Esophagus squamous epithelium (tissue), 5 donors: Measurements from ENCODE around the gene RAVER2. TPM values are rescaled to one million over a fixed set of nuclear protein-coding genes. Genes with fewer than 3 reads are reported as not detected.

Experiments used
- DNase-seq: peaks from one replicate; lab custom pipeline; 2025; lab: John Stamatoyannopoulos, UW
- H3K27ac ChIP-seq, 4 donors: fragments of 200-600 bp; sonication (generic); one replicate each; pipeline ENCODE4 v1.5.1; 2016 to 2019; ENCODE audit warnings: mild to moderate bottlenecking in 1 of 4
- H3K27me3 ChIP-seq, 4 donors: fragments of 200-600 bp; sonication (generic); 1 replicate in 3 of 4; 2 replicates in 1 of 4; pipeline versions ENCODE4 v1.5.1 to v1.6.0; 2017 to 2021; ENCODE audit warnings: antibody characterized with exemption in 1 of 4
- H3K36me3 ChIP-seq, 3 donors: fragments of 200-600 bp; sonication (generic); one replicate each; pipeline ENCODE4 v1.5.1; 2016 to 2019
- H3K4me1 ChIP-seq, 3 donors: fragments of 200-600 bp; sonication (generic); one replicate each; pipeline ENCODE4 v1.5.1; 2017 to 2019
- H3K4me3 ChIP-seq, 4 donors: fragments of 200-600 bp; sonication (generic); 1 replicate in 3 of 4; 2 replicates in 1 of 4; pipeline ENCODE4 v1.5.1; 2016 to 2019; ENCODE audit warnings: mild to moderate bottlenecking in 2 of 4, moderate library complexity in 1 of 4
- H3K9me3 ChIP-seq, 3 donors: fragments of 200-600 bp; sonication (generic); one replicate each; pipeline ENCODE4 v1.5.1; 2016 to 2019
- CTCF ChIP-seq, 6 experiments: fragments of 450-650 bp in 4 of 6; fragments of 200-600 bp in 2 of 6; sonication (generic) in 2 of 6; IDR thresholded peaks; one replicate each; pipeline ENCODE4 v1.5.1; 2016 to 2019; ENCODE audit warnings: antibody characterized with exemption in 6 of 6, mild to moderate bottlenecking in 4 of 6, moderate library complexity in 4 of 6
- POLR2A ChIP-seq, 4 donors: fragments of 450-650 bp; IDR thresholded peaks; one replicate each; pipeline ENCODE4 v1.6.1; 2017; ENCODE audit warnings: antibody characterized with exemption in 4 of 4, mild to moderate bottlenecking in 4 of 4, moderate library complexity in 3 of 4
- WGBS, 2 donors: methylation state at CpG; one replicate each; pipeline ENCODE4 v1.1.5; 2018; 5-methylcytosine and 5-hydroxymethylcytosine counted together
- intact Hi-C: fragments of 100-400 bp; cut with DNase I; formaldehyde crosslinking; loops from one replicate; pipeline ENCODE4 v1.15.0; 2022
- total RNA-seq, 4 donors: library from RNA; depleted of rRNA; stranded (reverse); fragments of >200 nt; gene quantifications; one replicate each; pipeline ENCODE4 v1.1.0, GENCODE V29; 2016
- donor health status: DM: yes; HTN: yes; CAD: no.

Gene RAVER2
- total RNA-seq, 4 donors from 2014 or later, result 7.1 to 17.0 (median 11.8) TPM

DNA sequence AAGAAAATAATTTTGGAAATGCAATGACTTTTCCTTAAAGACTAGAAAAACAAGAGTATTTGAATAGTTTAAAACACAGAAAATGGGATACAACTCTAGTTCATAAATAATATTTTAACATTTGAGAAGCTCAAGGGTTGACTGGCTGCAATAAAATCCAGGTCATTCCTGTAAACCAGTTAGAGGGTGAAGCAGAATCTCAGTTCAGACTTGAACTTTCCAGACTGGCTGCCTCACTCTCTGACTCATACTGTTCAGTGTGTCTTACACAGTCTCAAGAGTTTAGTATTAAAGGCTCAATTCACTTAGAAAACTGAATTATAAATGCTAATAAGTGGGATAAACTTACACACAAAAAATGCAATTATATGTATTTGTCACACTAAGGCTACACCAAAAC lies 89.9 kb downstream of the RAVER2 start:
- intact Hi-C loops, result no loop called here
- no peak overlapping the region for H3K27ac ChIP-seq
- no peaks in the 10 kb centered on the region for H3K9me3 ChIP-seq
- H3K36me3 ChIP-seq, result peaks cover 0 to 100% (median 33%) of the 10 kb centered on the region in 3 donors
- no peaks in the 10 kb centered on the region for H3K27me3 ChIP-seq
- no peak for TF ChIP-seq POLR2A (IDR thresholded peaks at IDR 0.05)
- no peak for TF ChIP-seq CTCF (IDR thresholded peaks at IDR 0.05)
- DNase-seq, result no peak
- H3K4me3 ChIP-seq, result no peak overlapping the region
- no peaks in the 10 kb centered on the region for H3K4me1 ChIP-seq

GRCh38 chr1:64836802-64837201 lies 91.9 kb downstream of the RAVER2 start:
- Histone ChIP-seq H3K9me3 (no peaks in the 10 kb centered on the region), H3K27me3 (no peaks in the 10 kb centered on the region), H3K4me3 (no peak overlapping the region), H3K4me1 (peaks cover 0 to 8% (median 0%) of the 10 kb centered on the region in 3 donors), H3K27ac (no peak overlapping the region), H3K36me3 (peaks cover 6 to 100% (median 45%) of the 10 kb centered on the region in 3 donors)
- intact Hi-C loops, result no loop called here
- no peak for DNase-seq
- TF ChIP-seq CTCF (IDR thresholded peaks at IDR 0.05), result no peak
- TF ChIP-seq POLR2A (IDR thresholded peaks at IDR 0.05), result no peak
- WGBS, 2 donors, result 81 to 86% methylated on average over 8 of the region's 8 CpGs

GRCh38 chr1:64838486-64838885 lies 93.6 kb downstream of the RAVER2 start:
- no peaks in the 10 kb centered on the region for H3K9me3 ChIP-seq
- no peak overlapping the region for H3K4me3 ChIP-seq
- H3K27me3 ChIP-seq, result no peaks in the 10 kb centered on the region
- TF ChIP-seq CTCF (IDR thresholded peaks at IDR 0.05), result no peak
- TF ChIP-seq POLR2A (IDR thresholded peaks at IDR 0.05), result no peak
- peaks cover 0 to 19% (median 3%) of the 10 kb centered on the region in 3 donors for H3K4me1 ChIP-seq
- no peak for DNase-seq
- intact Hi-C loops, result no loop called here
- H3K36me3 ChIP-seq, result peaks cover 6 to 98% (median 45%) of the 10 kb centered on the region in 3 donors
- WGBS, 2 donors, result 57 to 78% methylated on average over 3 to 4 of the region's 7 CpGs
- no peak overlapping the region for H3K27ac ChIP-seq

DNA sequence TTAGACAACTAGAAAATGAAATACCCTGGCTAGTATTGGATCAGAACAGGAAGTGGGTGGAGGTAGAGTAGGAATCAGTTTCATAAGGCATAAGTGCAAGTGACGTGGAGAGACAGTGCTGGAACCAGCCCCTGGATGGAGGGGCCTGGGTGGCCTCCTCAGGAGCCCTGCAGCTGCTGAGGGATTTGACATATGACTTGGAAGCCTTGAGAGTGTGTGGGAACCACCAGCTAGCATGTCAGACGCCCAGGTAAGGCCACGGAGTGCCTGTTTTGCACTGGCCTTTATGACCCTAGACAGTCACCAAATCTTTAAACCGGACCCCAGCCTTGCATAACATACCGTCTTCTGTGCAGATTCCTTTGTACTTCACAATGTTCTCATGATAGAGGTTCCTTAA lies 94.4 kb downstream of the RAVER2 start:
- no peak overlapping the region for H3K27ac ChIP-seq
- intact Hi-C loops, result no loop called here
- peaks cover 0 to 19% (median 3%) of the 10 kb centered on the region in 3 donors for H3K4me1 ChIP-seq
- no peak for DNase-seq
- no peak for TF ChIP-seq POLR2A (IDR thresholded peaks at IDR 0.05)
- no peak for TF ChIP-seq CTCF (IDR thresholded peaks at IDR 0.05)
- no peaks in the 10 kb centered on the region for H3K27me3 ChIP-seq
- 89 to 90% methylated on average over 5 of the region's 5 CpGs for WGBS, 2 donors
- H3K4me3 ChIP-seq, result no peak overlapping the region
- no peaks in the 10 kb centered on the region for H3K9me3 ChIP-seq
- H3K36me3 ChIP-seq, result peaks cover 12 to 98% (median 43%) of the 10 kb centered on the region in 3 donors

GRCh38 chr1:64839732-64840405 lies 95.0 kb downstream of the RAVER2 start:
- intact Hi-C loops, result no loop called here
- no peaks in the 10 kb centered on the region for H3K27me3 ChIP-seq
- H3K4me3 ChIP-seq, result no peak overlapping the region
- H3K4me1 ChIP-seq, result peaks cover 0 to 19% (median 3%) of the 10 kb centered on the region in 3 donors
- H3K36me3 ChIP-seq, result peaks cover 12 to 98% (median 37%) of the 10 kb centered on the region in 3 donors
- H3K27ac ChIP-seq, result no peak overlapping the region
- H3K9me3 ChIP-seq, result no peaks in the 10 kb centered on the region
- TF ChIP-seq POLR2A (IDR thresholded peaks at IDR 0.05) (no peak), CTCF (IDR thresholded peaks at IDR 0.05) (no peak)
- WGBS, 2 donors, result 87 to 93% methylated on average over 9 to 10 of the region's 15 CpGs
- no peak for DNase-seq
